Sciatic nerve (tissue), 2 donors: ENCODE data around the gene GCLC. TPM values are rescaled to one million over a fixed set of nuclear protein-coding genes. Genes with fewer than 3 reads are reported as not detected.
A peak's percentile ranks its signal among the peaks of the same experiment; 100 is the strongest.
"Not testable (repeated sequence)": the region's sequence is repeated elsewhere in the genome, so short reads cannot be mapped to it uniquely, and the experiment has no call there.

ENCODE experiments used
- ATAC-seq: fragments of 200-7000 bp; cut with Tn5 transposase; one replicate; pipeline ENCODE4 v1.9.1; 2020; ENCODE audit warnings: mild to moderate bottlenecking, moderate library complexity
- DNase-seq: peaks from one replicate; pipeline ENCODE4 v3.0.0-alpha.2; 2020; ENCODE audit warnings: low spot score
- intact Hi-C: fragments of 100-400 bp; cut with DNase I; formaldehyde crosslinking; loops from one replicate; pipeline ENCODE4 v1.14.2; 2022
- total RNA-seq: library from RNA; stranded (reverse); fragmentation: NEBNext Ultra II Directional; extraction: Animal tissue kit (Norgen Biotek cat#: 25700); gene quantifications from one replicate; pipeline ENCODE4 v1.2.1, GENCODE V29; 2021
- donor health status: DM: no; HTN: no; CAD: no.
- donor health status: DM: no; HTN: no; CAD: no.

GCLC gene
- total RNA-seq, 1 donor from 2014 or later = 34.9 TPM

GRCh38 chr6:53499094-53499493 is 45.8 kb downstream of the GCLC start:
- intact Hi-C loops = loop anchor here (2.0 to 10.0 kb wide), 2 partner anchors 156 to 228 kb away; no protein-coding TSS in a partner anchor
- ATAC-seq = no peak
- no peak for DNase-seq

- DNase-seq (no peak), ATAC-seq (no peak)
- intact Hi-C loops = loop anchor here (2.0 to 10.0 kb wide), 2 partner anchors 156 to 228 kb away; no protein-coding TSS in a partner anchor
Observed at GRCh38 chr6:53498649-53499048, 46.3 kb downstream of the GCLC start.

- intact Hi-C loops = loop anchor here (2.0 to 10.0 kb wide), 2 partner anchors 157 to 229 kb away; no protein-coding TSS in a partner anchor
- DNase-seq = no peak
- no peak for ATAC-seq
Observed at GRCh38 chr6:53497905-53498304, 47.0 kb downstream of the GCLC start.

GRCh38 chr6:53496797-53497375 is 48.0 kb downstream of the GCLC start:
- intact Hi-C loops = loop anchor here (10.0 kb wide), 1 partner anchor 158 kb away; no protein-coding TSS in a partner anchor
- DNase-seq (no peak), ATAC-seq (peak; percentile 49)

- ATAC-seq (no peak), DNase-seq (no peak)
- intact Hi-C loops = loop anchor here (10.0 kb wide), 1 partner anchor 159 kb away; no protein-coding TSS in a partner anchor
Observed at GRCh38 chr6:53495506-53496499, 49.1 kb downstream of the GCLC start.

- no peak for ATAC-seq
- intact Hi-C loops = loop anchor here (10.0 kb wide), 1 partner anchor 161 kb away; no protein-coding TSS in a partner anchor
- no peak for DNase-seq
Observed at GRCh38 chr6:53494076-53494475, 50.8 kb downstream of the GCLC start.

GRCh38 chr6:53493635-53494025 is 51.3 kb downstream of the GCLC start:
- intact Hi-C loops = loop anchor here (10.0 kb wide), 1 partner anchor 161 kb away; no protein-coding TSS in a partner anchor
- no peak for DNase-seq
- no peak for ATAC-seq

- DNase-seq (no peak), ATAC-seq (peak; percentile 75)
- intact Hi-C loops = loop anchor here (10.0 kb wide), 1 partner anchor 162 kb away; no protein-coding TSS in a partner anchor
Observed at GRCh38 chr6:53492860-53493634, 51.9 kb downstream of the GCLC start.

GRCh38 chr6:53487080-53487479 is 57.8 kb downstream of the GCLC start:
- no peak for DNase-seq
- intact Hi-C loops = no loop called here
- ATAC-seq = no peak

GRCh38 chr6:53486679-53487078 is 58.2 kb downstream of the GCLC start:
- DNase-seq (no peak), ATAC-seq (no peak)
- intact Hi-C loops = no loop called here

- DNase-seq (peak; percentile 91), ATAC-seq (peak; percentile 91)
- intact Hi-C loops = loop anchor here (2.0 kb wide), 1 partner anchor 314 kb away; no protein-coding TSS in a partner anchor
Observed at GRCh38 chr6:53484476-53485280, 60.2 kb downstream of the GCLC start.

- peak; percentile 66 for DNase-seq
- ATAC-seq = peak; percentile 67
- intact Hi-C loops = loop anchor here (2.0 kb wide), 1 partner anchor 313 kb away; no protein-coding TSS in a partner anchor
Observed at GRCh38 chr6:53483423-53484353, 61.2 kb downstream of the GCLC start.

- no peak for DNase-seq
- intact Hi-C loops = no loop called here
- ATAC-seq = no peak
Observed at GRCh38 chr6:53481323-53481722, 63.6 kb downstream of the GCLC start.

- ATAC-seq, DNase-seq, intact Hi-C loops: not testable (repeated sequence)
Observed at GRCh38 chr6:53480774-53481173, 64.1 kb downstream of the GCLC start.

GRCh38 chr6:53479871-53480270 is 65.0 kb downstream of the GCLC start:
- intact Hi-C loops = no loop called here
- ATAC-seq (no peak), DNase-seq (no peak)

- no peak for DNase-seq
- intact Hi-C loops = no loop called here
Observed at GRCh38 chr6:53476964-53477363, 67.9 kb downstream of the GCLC start.

GRCh38 chr6:53474010-53474409 is 70.9 kb downstream of the GCLC start:
- ATAC-seq = no peak
- no peak for DNase-seq
- intact Hi-C loops = no loop called here

More at GRCh38 chr6:53476964-53477363, 67.9 kb downstream of the GCLC start:
- no peak for ATAC-seq
